ENCODE data around the gene GAB4.

DNA sequence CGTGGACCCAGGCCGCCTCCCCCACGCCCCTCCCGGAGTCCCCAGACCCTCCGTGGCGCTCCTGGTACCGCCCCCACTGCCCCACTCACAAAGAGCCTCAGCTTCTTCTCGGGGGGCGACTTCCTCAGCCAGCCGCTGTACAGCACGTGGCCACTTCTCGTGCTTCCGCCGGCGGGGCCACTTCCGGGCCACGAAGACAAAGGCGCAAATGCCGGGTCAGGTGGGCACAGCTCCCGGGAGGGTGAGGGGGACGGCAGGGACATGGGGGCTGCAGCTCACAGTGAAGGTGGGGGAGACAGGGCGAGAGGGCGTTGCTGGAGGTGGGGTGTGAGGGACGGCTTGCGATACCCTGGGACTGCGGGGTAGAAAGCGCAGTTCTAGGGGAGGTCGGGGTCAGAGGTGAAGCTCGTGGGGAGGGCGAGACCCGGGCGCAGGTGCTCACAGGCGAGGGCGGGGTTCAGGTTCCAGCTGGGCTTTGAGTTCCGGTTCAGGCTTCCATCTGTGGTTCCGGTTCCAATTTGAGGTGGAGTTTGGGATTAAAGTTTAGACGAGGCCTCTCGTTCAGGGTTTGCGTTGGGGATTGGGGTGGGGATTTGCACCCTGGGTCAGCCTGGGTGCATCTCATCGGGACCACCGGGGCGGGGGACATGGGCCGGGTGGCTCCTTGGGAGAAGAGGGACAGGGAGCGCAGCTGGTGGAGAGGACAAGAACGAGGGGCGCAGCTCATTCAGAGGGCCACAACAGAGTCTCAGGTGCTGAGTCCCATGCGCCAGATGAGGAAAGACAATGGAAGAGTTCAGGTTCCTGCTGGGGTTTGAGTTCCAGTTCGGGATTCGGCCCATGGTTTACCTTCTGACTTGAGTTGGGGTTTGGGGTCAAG, at the start of gene GAB4:
- TF ChIP-seq, protein P1, sequence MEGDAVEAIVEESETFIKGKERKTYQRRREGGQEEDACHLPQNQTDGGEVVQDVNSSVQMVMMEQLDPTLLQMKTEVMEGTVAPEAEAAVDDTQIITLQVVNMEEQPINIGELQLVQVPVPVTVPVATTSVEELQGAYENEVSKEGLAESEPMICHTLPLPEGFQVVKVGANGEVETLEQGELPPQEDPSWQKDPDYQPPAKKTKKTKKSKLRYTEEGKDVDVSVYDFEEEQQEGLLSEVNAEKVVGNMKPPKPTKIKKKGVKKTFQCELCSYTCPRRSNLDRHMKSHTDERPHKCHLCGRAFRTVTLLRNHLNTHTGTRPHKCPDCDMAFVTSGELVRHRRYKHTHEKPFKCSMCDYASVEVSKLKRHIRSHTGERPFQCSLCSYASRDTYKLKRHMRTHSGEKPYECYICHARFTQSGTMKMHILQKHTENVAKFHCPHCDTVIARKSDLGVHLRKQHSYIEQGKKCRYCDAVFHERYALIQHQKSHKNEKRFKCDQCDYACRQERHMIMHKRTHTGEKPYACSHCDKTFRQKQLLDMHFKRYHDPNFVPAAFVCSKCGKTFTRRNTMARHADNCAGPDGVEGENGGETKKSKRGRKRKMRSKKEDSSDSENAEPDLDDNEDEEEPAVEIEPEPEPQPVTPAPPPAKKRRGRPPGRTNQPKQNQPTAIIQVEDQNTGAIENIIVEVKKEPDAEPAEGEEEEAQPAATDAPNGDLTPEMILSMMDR (tag by site-specific recombination; IDR thresholded peaks at IDR 0.05), result no peak
- TF ChIP-seq ZBTB7A (tag by site-specific recombination; IDR thresholded peaks at IDR 0.05; ENCODE audit: low read depth), result no peak
- no peak for TF ChIP-seq YY1 (tag by site-specific recombination; IDR thresholded peaks at IDR 0.05)
- TF ChIP-seq ZNF548 (tag by site-specific recombination; IDR thresholded peaks at IDR 0.05), result no peak
- TF ChIP-seq ZNF23 (tag by site-specific recombination; IDR thresholded peaks at IDR 0.05; ENCODE audit: borderline replicate concordance), result no peak
- TF ChIP-seq, protein P2, sequence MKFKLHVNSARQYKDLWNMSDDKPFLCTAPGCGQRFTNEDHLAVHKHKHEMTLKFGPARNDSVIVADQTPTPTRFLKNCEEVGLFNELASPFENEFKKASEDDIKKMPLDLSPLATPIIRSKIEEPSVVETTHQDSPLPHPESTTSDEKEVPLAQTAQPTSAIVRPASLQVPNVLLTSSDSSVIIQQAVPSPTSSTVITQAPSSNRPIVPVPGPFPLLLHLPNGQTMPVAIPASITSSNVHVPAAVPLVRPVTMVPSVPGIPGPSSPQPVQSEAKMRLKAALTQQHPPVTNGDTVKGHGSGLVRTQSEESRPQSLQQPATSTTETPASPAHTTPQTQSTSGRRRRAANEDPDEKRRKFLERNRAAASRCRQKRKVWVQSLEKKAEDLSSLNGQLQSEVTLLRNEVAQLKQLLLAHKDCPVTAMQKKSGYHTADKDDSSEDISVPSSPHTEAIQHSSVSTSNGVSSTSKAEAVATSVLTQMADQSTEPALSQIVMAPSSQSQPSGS (tag by site-specific recombination; IDR thresholded peaks at IDR 0.05; ENCODE audit: low read depth), result no peak
- TF ChIP-seq, protein P3, sequence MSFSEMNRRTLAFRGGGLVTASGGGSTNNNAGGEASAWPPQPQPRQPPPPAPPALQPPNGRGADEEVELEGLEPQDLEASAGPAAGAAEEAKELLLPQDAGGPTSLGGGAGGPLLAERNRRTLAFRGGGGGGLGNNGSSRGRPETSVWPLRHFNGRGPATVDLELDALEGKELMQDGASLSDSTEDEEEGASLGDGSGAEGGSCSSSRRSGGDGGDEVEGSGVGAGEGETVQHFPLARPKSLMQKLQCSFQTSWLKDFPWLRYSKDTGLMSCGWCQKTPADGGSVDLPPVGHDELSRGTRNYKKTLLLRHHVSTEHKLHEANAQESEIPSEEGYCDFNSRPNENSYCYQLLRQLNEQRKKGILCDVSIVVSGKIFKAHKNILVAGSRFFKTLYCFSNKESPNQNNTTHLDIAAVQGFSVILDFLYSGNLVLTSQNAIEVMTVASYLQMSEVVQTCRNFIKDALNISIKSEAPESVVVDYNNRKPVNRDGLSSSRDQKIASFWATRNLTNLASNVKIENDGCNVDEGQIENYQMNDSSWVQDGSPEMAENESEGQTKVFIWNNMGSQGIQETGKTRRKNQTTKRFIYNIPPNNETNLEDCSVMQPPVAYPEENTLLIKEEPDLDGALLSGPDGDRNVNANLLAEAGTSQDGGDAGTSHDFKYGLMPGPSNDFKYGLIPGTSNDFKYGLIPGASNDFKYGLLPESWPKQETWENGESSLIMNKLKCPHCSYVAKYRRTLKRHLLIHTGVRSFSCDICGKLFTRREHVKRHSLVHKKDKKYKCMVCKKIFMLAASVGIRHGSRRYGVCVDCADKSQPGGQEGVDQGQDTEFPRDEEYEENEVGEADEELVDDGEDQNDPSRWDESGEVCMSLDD (tag by site-specific recombination; IDR thresholded peaks at IDR 0.05), result no peak
- no peak for TF ChIP-seq ZNF416 (tag by site-specific recombination; IDR thresholded peaks at IDR 0.05)
- TF ChIP-seq KLF7 (tag by site-specific recombination; IDR thresholded peaks at IDR 0.05; ENCODE audit: borderline replicate concordance), result no peak
- TF ChIP-seq EGR2 (tag by site-specific recombination; IDR thresholded peaks at IDR 0.05; ENCODE audit: low read depth), result no peak
- TF ChIP-seq FEZF1 (tag by site-specific recombination; IDR thresholded peaks at IDR 0.05), result no peak
- no peak for TF ChIP-seq ZBTB21 (tag by site-specific recombination; IDR thresholded peaks at IDR 0.05)
- TF ChIP-seq KLF8 (tag by site-specific recombination; IDR thresholded peaks at IDR 0.05), result no peak
